ENCODE results near the gene SDHAF4.
"Not testable (repeated sequence)": the region's sequence is repeated elsewhere in the genome, so short reads cannot be mapped to it uniquely, and the experiment has no call there.

SDHAF4 gene

DNA sequence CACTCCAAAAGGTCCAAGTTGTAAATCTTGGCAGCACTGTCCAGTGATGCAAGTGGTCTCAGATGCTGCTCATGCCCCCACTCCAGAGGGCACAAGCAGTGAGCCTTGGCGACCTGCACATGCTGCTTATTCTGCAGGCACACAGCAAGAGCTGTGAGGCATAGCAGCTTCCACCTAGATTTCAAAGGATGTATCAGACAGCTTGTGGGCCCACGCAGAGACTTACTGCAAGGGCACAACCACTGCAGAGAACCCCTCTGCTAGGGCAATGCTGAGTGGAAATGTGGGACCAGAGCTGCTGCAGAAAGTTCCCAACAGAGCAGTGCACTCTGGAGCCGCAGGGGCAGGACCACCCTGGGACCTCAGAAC is 26.4 kb downstream of the SDHAF4 start:
- no peak for DNase-seq

DNA sequence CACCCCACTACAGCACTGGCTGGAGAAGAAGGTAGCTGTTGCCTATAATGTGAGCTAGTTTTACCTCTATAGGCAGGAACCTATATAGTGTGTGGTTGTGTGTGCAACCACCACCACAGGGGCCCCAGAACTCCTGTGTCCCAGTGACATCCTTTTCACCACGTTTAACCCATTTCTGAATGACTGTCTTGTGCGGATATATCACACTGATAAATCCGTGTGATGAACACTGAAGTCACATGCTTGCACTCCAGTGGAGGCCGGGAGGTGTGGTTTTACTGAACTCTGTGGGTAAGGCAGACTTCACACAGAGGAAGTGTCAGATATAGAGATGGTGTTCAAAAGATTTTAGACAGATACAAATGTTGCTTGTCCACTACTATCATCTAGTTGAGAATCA is 32.5 kb downstream of the SDHAF4 start:
- no peak for DNase-seq

DNA sequence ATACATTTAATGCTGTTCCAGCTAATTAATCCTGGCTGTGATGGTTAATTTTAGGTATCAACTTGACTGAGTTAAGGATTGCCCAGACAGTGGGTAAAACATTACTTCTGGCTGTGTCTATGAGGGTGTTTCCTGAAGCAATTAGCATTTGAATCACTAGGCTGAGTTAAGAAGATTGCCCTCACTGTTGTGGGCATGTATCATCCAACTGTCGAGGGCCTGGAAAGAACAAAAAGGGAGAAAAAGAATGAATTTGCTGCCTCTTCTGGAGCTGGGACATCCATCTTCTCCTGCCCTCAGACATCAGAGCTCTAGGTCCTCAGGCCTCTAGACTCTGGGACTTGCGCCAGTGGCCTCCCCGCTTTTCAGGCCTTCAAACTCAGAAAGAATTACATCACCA is 34.3 kb downstream of the SDHAF4 start:
- DNase-seq, result no peak

DNA sequence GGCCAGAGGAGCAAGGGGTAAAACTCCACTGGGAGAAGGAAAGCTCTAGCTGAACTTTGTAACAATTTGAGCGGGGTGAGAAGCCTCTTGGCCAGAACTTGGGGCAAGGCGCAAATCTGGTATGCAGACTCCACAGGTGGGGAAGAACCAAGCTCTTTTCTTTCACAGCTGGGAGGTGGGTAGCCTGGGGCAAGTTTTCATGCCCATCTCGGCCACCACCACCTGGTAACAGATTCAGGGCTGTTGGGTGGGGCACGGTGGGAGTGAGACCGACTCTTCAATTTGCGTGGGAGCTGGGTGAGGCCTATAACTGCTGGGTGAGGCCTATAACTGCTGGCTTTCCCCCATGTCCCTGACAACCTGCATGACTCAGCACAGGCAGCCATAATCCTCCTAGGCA is 37.5 kb downstream of the SDHAF4 start:
- no peak for DNase-seq

DNA sequence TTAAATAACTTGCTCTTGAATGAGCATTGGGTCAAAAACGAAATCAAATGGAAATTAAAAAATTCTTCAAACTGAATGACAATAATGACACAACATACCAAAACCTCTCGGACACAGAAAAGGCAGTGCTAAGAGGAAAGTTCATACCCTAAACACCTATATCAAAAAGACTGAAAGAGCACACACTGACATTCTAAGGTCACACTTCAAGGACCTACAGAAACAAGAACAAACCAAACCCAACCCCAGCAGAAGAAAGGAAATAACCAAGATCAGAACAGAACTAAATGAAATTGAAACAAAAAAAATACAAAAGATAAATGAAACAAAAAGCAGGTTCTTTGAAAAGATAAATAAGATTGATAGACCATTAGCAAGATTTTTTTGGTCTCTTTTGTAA is 40.6 kb downstream of the SDHAF4 start:
- DNase-seq, result not testable (repeated sequence)

DNA sequence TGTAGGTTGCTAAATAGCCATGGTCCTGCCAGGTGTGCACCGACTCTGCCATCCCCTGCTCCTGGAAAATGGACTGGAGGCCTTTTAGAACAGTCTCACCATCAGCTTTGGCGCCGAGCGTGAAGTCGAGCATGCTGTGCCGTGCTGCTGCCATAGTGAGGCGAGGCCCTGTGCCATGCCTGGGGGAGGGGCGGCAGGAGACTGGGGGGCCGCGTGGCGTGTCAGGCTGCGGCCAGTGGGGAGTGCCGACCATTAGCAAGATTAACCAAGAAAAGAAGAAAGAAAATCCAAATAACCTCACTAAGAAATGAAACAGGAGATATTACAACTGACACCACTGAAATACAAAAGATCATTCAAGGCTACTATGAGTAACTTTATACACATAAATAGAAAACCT is 42.5 kb downstream of the SDHAF4 start:
- DNase-seq, result not testable (repeated sequence)

DNA sequence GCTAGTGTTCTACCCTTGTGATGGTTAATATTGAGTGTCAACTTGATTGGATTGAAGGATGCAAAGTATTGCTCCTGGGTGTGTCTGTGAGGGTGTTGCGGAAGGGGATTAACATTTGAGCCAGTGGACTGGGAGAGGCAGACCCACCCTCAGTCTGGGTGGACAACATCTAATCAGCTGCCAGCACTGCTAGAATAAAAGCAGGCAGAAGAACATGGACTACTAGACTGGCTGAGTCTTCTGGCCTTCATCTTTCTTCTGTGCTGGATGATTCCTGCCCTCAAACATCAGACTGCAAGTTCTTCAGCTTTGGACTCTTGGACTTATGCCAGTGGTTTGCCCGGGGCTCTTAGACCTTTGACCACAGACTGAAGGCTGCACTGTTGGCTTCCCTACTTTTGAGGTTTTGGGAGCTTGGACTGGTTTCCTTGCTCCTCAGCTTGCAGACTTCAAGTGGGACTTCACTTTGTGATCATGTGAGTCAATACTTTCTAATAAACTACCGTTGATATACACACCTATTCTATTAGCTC is 50.1 kb downstream of the SDHAF4 start:
- no peak for DNase-seq

DNA sequence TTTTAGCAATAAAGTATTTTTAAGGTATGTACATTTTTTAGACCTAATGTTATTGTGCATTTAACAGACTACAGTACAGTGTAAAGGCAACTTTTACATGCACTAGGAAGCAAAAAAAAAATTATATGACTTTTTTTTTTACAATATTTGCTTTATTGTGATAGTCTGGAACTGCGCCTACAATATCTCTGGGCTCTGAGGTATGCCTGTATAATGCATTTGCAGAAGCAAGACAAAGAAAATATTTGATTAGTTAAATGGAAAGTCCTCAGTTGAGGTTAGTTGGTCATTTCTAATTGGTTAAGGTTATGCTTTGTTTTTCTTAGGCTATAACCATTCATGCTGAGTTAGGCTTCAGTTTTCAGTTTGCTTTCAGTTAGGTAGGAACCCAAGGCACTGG is 54.0 kb downstream of the SDHAF4 start:
- DNase-seq, result no peak

DNA sequence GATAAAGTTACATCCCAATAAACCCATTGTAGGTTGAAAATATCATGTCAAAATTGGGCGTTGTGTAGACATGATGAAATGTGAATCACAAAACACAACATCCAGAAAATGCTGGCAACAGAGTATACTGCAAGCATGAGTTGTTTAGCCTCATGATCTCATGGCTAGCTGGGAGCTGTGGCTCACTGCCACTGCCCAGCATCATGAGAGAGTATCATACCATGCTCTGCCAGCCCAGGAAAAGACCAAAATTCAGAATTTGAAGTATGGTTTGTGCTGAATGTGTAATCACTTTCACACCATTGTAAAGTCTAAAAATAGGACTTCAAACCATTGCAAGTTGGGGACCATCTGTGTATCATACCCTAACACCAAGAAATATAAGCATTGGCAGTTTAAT is 55.7 kb downstream of the SDHAF4 start:
- no peak for DNase-seq

DNA sequence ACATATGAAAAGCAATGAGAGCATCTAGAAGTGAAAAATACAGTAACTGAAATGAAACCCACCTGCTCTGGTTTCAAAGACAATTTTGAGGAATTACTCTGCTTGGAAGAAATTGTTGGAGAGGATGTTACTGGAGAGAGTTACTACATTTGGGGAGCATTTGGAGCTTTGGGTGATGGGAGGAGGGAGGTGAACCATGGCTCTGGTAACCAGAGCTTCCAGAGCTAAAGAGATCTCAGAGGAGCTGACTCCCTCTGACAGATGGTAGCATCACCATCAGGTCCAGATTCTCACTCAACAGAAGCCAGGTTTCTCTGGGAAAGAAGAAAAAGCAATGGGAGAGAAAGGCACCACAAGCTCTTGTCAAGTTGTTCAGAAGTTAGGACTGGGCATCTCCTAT is 58.7 kb downstream of the SDHAF4 start:
- no peak for DNase-seq

DNA sequence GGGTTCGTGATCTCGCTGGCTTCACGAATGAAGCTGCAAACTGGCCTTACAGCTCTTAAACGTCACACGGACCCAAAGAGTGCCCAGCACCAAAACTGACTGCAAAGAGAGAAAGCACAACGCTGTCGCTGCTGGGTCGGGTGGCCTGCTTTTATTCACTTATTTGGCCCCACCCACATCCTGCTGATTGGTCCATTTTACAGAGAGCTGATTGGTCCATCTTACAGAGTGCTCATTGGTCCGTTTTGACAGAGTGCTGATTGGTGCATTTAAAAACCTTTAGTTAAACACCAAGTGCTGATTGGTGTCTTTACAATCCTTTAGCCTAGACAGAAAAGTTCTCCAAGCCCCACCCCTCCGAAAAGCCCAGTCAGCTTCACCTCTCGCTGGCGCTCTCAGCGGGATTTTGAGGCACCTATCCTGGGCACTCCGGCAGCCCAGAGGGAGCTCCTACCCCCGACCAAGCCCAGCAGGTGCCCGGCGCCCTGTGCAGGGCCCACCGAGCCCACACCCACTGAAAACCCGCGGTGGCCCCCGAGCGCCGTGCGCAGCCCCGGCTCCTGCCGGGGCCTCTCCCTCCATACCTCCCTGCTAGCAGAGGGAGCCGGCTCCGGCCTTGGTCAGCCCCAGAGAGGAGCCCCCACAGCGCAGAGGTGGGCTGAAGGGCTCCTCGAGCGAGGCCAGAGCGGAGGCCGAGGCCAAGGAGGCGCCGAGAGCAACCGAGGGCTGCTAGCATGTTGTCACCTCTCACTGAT is 60.9 kb downstream of the SDHAF4 start:
- no peak for DNase-seq

DNA sequence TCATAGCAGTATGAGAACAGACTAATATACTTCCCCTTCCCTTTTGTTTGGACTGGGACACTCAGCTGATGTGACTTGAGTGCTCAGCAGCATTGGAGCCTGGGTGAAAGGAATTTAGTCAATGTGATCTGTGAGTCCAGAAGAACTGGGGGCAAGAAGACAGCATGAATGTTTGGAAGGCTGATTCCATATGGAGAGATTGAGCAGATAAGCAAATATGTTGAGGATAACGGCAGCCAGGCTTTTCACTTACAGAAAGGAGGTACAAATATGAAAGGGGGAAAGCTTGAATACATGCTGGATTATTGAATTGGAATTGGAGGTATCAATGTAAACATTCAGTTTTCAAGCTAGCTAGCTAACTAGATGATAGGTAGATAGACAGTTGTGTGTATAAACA is 63.2 kb downstream of the SDHAF4 start:
- DNase-seq, result no peak

DNA sequence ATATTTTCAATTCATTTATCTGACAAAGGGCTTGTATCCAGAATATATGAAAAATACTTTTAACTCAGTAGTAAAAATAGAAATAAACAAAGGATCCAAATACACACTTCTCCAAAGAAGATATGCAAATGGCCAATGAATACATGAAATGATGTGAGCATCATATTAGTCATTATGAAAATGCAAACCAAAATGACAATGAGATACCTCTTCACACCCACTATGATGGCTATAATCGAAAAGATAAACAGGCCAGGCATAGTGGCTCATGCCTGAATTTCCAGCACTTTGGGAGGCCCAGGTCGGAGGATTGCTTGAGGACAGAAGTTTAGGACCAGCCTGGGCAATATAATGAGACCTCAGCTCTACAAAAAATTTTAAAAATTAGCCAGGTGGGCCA is 67.1 kb downstream of the SDHAF4 start:
- DNase-seq, result no peak

DNA sequence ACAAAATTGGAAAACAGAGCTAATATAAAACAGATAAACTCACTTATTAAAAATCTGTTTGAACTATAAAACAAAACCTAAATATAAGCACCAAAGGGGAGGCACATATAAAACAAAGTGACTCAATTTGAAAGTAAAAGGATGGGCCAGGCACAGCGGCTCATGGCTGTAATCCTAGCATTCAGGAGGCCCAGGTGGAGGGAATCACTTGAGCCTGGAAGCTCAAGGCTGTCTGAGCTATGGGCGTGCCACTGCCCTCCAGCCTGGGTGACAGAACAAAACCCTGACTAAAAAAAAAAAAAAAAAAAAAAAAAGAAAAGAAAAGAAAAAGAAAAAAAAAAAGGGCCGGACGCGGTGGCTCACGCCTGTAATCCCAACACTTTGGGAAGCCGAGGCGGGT is 69.9 kb downstream of the SDHAF4 start:
- no peak for DNase-seq

DNA sequence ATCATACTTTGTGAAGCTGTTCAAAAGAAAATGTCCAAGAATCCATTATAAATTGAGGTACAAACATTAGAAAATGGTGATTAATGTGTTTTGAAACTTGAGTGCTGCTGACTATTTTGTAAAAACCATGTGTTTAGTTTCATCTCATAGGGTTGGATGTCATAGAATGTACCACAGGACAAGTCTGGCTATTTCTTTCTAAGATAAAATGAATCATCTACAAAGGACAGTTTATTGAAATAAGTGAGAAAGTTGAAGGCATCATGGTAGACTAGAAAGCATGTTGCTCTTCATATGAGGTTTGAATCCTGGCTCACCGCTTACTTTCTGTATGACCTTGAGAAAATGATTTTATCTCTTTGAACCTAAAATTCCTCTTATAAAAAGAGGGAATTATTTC is 71.7 kb downstream of the SDHAF4 start:
- no peak for DNase-seq
